ENCODE results near the gene SLC9A8. TPM values are rescaled to one million over a fixed set of nuclear protein-coding genes. Genes with fewer than 3 reads are reported as not detected.

Gene SLC9A8
- total RNA-seq, 1 experiment from 2014 or later = 7.5 TPM

GRCh38 chr20:49825521-49826033 is 12.9 kb downstream of the SLC9A8 start:
- no peaks in the 10 kb centered on the region for H3K79me2 ChIP-seq (ENCODE audit: insufficient read depth, low read length)
- Mint-ChIP-seq H3K9me3 (no peaks in the 10 kb centered on the region), H3K27me3 (ENCODE audit: low read depth) (no peaks in the 10 kb centered on the region), H3K27ac (peak overlapping the region in 2 of 3 experiments; percentile 60 to 78; a peak in 2 of 7 replicates), H3K4me3 (no peak overlapping the region), H3K36me3 (ENCODE audit: insufficient read depth in 1 of 3, low read depth in 3 of 3) (peaks cover 4 to 31% (median 13%) of the 10 kb centered on the region in 3 experiments; a peak in 6 of 7 replicates), H3K4me1 (no peaks in the 10 kb centered on the region)
- no peak overlapping the region for H3K14ac ChIP-seq (ENCODE audit: insufficient read depth, low read length)
- H2BK12ac ChIP-seq (ENCODE audit: insufficient read length, low read depth, low read length) = no peak overlapping the region
- H4K91ac ChIP-seq (ENCODE audit: insufficient read length, low read depth, low read length) = no peak overlapping the region
- no peaks in the 10 kb centered on the region for H3K9me3 ChIP-seq (ENCODE audit: control insufficient read depth, low read depth, low read length)
- H4K5ac ChIP-seq (ENCODE audit: insufficient read length, low read depth, low read length) = no peak overlapping the region
- H3K4ac ChIP-seq (ENCODE audit: low read depth, low read length) = no peak overlapping the region
- no peak overlapping the region for H3K9ac ChIP-seq (ENCODE audit: extremely low read depth, insufficient read length, low read length)
- no peak overlapping the region for H4K8ac ChIP-seq (replicated peaks; ENCODE audit: insufficient read length, low read depth, low read length)
- H2BK120ac ChIP-seq (ENCODE audit: low read depth, low read length, poor library complexity, severe bottlenecking) = no peak overlapping the region
- no peaks in the 10 kb centered on the region for H3K4me1 ChIP-seq (ENCODE audit: insufficient read depth, low read length)
- no peak overlapping the region for H3K27ac ChIP-seq (ENCODE audit: insufficient read length, low read depth, low read length)
- no peaks in the 10 kb centered on the region for H4K20me1 ChIP-seq (ENCODE audit: control insufficient read depth, insufficient read depth, insufficient read length)
- no peak overlapping the region for H2BK5ac ChIP-seq (ENCODE audit: insufficient read length, low read length)
- no peak overlapping the region for H3K23ac ChIP-seq (ENCODE audit: insufficient read length, low read depth, low read length)
- no peak overlapping the region for H3K56ac ChIP-seq (ENCODE audit: insufficient read length, low read depth, low read length)
- no peak overlapping the region for H2AK5ac ChIP-seq (ENCODE audit: insufficient read length, low read length)
- peak; percentile 43; the same call in 2 of the 3 replicates for TF ChIP-seq CTCF (conservative IDR thresholded peaks at IDR 0.05)
- H3K79me1 ChIP-seq (ENCODE audit: insufficient read depth, low read depth, low read length, poor library complexity, severe bottlenecking) = no peaks in the 10 kb centered on the region
- H3K27me3 ChIP-seq (ENCODE audit: insufficient read depth, low read length) = no peaks in the 10 kb centered on the region
- H2AFZ ChIP-seq (ENCODE audit: low read length) = no peak overlapping the region
- no peaks in the 10 kb centered on the region for H3K23me2 ChIP-seq (ENCODE audit: insufficient read length, low read depth, low read length, poor library complexity, severe bottlenecking)
- peak; percentile 38 for DNase-seq
- no peak overlapping the region for H2BK20ac ChIP-seq (ENCODE audit: low read depth, low read length, poor library complexity, severe bottlenecking)
- H2BK15ac ChIP-seq (ENCODE audit: low read depth, low read length) = no peak overlapping the region
- WGBS (ENCODE audit: extremely low coverage, insufficient read length, low lambda C conversion rate) = no CpG with 5 or more reads among the region's 7 CpGs
- H3K18ac ChIP-seq (ENCODE audit: insufficient read length, low read depth, low read length) = no peak overlapping the region
- H3T11ph ChIP-seq (ENCODE audit: low read length) = no peak overlapping the region
- H3K4me2 ChIP-seq (ENCODE audit: insufficient read depth, insufficient read length, low read length) = no peak overlapping the region

Measured in H9 (cell line).